ENCODE results near the gene OR5AS1. TPM values are rescaled to one million over a fixed set of nuclear protein-coding genes. Genes with fewer than 3 reads are reported as not detected.
"Not testable (repeated sequence)": the region's sequence is repeated elsewhere in the genome, so short reads cannot be mapped to it uniquely, and the experiment has no call there.

The OR5AS1 gene
- total RNA-seq: not detected

DNA sequence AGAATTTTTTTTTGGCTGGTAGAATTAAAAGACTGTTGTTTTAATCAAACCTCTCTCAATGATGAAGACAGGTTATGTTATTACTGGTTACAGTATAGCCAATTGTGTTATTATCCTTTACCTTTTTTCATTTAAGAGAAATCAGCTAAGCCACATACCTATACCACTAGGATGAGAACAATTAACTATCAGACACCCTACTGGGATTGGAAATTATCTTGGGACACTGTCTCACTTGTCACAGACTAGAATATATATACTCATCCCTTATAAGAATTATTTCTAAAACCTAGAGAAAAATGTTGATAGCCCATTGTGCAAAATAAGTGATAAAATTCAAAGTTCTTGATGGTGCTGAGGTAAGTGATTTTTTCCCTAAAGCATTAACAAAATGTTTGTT is at the start of gene OR5AS1:
TSS of gene OR5AS1 (plus strand) at position 301 of the 400 bp plus-strand sequence. CDS start 2,765 bp downstream, outside the sequence.
- no peak for DNase-seq

GRCh38 chr11:55994525-55994924 is 32.9 kb upstream of the OR5AS1 start, which contains the start of gene OR5F1:
Gene OR5F1, minus strand, starts transcription at chr11:55994625. Its CDS starts 0 bp downstream, at chr11:55994625.
- no peak for DNase-seq

DNA sequence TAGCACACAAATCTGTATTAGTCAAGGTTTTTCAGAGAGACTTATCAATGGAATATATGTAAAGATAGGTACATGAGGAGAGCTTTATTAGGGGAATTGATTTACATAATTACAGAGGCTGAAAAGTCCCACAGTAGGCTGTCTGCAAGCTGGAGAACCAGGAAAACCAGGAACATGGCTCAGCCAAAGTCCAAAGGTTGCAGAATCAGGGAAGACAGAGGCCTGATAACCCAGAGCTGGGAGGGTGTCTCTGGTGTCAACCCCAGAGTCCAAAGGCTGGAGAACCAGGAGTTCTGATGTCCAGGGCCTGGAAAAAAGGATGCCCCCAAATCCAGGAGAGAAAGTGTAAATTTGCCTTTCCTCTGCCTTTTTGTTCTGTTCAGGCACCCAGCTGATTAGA is 16.7 kb upstream of the OR5AS1 start:
- no peak for DNase-seq

GRCh38 chr11:56013805-56014204 is 13.6 kb upstream of the OR5AS1 start:
- no peak for DNase-seq

GRCh38 chr11:56045538-56045937 is 18.1 kb downstream of the OR5AS1 start:
- DNase-seq: no peak

DNA sequence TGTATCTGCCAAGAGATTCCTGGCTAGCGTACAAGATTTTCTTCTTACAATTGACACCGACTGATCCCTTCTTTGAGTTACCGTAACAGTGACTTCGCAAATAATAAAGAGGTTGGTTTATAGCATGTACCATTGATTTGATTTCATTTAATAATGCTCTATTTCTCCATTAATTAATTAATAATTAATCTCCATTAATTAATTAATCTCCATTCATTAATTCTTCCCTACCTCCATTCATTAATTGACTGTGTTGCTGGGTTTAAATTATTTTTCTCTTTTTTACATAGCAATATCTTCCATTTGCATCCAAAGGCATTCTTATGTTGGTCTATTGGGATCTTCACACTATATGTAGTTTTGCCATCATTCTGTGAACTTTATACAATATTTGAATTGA is 21.0 kb downstream of the OR5AS1 start:
- DNase-seq: no peak

- DNase-seq: no peak
Observed at GRCh38 chr11:56049487-56049886, 22.0 kb downstream of the OR5AS1 start.

DNA sequence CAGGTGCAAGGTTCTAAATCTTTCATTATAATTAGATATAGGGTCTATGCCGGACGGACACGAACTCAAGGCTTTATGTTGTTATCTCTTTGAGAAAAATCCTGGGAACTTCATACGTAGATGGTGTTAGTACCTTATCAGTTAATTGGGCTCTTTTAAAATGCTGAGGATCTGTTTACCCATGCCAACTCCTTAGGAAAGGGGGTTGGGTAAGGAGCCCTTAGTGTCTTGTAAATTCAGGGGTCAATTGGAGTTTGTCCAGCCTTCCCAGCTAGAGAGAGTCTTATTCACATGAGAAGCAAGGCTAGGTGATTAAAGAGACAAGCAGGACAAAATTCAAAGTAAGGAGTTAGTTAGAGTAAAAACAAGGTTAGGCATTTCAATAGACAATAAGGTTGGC is 28.9 kb downstream of the OR5AS1 start:
- DNase-seq: not testable (repeated sequence)

GRCh38 chr11:56057661-56058237 is 30.3 kb downstream of the OR5AS1 start:
- DNase-seq: not testable (repeated sequence)

GRCh38 chr11:56058260-56058780 is 30.9 kb downstream of the OR5AS1 start:
- DNase-seq: not testable (repeated sequence)

DNA sequence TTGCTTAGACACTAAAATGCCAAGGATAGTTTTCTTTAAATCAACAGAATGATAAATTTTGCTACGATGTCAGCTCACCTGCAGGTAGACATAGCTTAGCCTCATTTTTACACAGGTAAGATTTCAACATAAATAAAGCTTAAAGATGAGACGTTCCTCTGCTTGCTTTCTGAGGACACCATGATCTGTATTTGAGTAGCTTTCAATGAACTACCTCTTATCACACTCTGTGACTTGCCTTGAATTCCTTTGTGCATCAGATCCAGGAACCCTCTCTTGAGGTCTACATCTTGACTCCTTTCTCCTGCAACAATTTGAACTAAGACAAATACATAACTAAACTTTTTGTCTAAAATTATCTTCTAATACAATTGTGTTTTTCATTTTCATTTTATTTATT is 39.5 kb downstream of the OR5AS1 start:
- no peak for DNase-seq

Other genes starting within 250 kb of the OR5AS1 start
- not detected for gene OR5D14, start 232.1 kb upstream of the OR5AS1 start, total RNA-seq
- not detected for gene OR5L1, start 216.3 kb upstream of the OR5AS1 start, total RNA-seq
- gene OR5D18, start 208.0 kb upstream of the OR5AS1 start, total RNA-seq: not detected
- gene OR5L2, start 200.4 kb upstream of the OR5AS1 start, total RNA-seq: not detected
- gene OR5D16, start 188.9 kb upstream of the OR5AS1 start, total RNA-seq: not detected
- gene TRIM51, start 144.4 kb upstream of the OR5AS1 start, total RNA-seq: not detected
- not detected for gene OR5W2, start 113.1 kb upstream of the OR5AS1 start, total RNA-seq
- not detected for gene OR5I1, start 91.3 kb upstream of the OR5AS1 start, total RNA-seq
- gene OR10AG1, start 57.7 kb upstream of the OR5AS1 start, total RNA-seq: not detected
- gene OR5F1, start 33.0 kb upstream of the OR5AS1 start, total RNA-seq: not detected
- gene OR8I2, start 65.7 kb downstream of the OR5AS1 start, total RNA-seq: not detected
- not detected for gene OR8H2, start 76.0 kb downstream of the OR5AS1 start, total RNA-seq
- gene OR8H3, start 94.7 kb downstream of the OR5AS1 start, total RNA-seq: not detected
- not detected for gene OR8J3, start 112.5 kb downstream of the OR5AS1 start, total RNA-seq
- gene OR8K5, start 132.7 kb downstream of the OR5AS1 start, total RNA-seq: not detected
- not detected for gene OR5J2, start 149.0 kb downstream of the OR5AS1 start, total RNA-seq
- not detected for gene OR5T2, start 206.6 kb downstream of the OR5AS1 start, total RNA-seq
- not detected for gene OR5T3, start 224.6 kb downstream of the OR5AS1 start, total RNA-seq
- not detected for gene OR5T1, start 246.5 kb downstream of the OR5AS1 start, total RNA-seq